ENCODE measurements around the gene IFNAR2. TPM values are rescaled to one million over a fixed set of nuclear protein-coding genes. Genes with fewer than 3 reads are reported as not detected.
"Not testable (repeated sequence)": the region's sequence is repeated elsewhere in the genome, so short reads cannot be mapped to it uniquely, and the experiment has no call there.

Gene IFNAR2
- polyA plus RNA-seq, 1 donor from 2014 or later: 57.2 TPM

- Mint-ChIP-seq H3K27me3 (no peaks in the 10 kb centered on the region), H3K4me1 (peaks cover 35 to 39% (median 36%) of the 10 kb centered on the region in 3 donors), H3K4me3 (peak overlapping the region in 3 of 4 donors; percentile 56 to 86 (median 64))
Observed at GRCh38 chr21:33206771-33207281, 22.9 kb upstream of the IFNAR2 start.

GRCh38 chr21:33207449-33208149, 22.1 kb upstream of the IFNAR2 start:
- Mint-ChIP-seq H3K9me3 (peaks cover 0 to 4% (median 0%) of the 10 kb centered on the region in 3 donors), H3K27me3 (no peaks in the 10 kb centered on the region), H3K4me1 (peaks cover 42 to 45% (median 43%) of the 10 kb centered on the region in 3 donors), H3K36me3 (peaks cover 6% of the 10 kb centered on the region), H3K4me3 (peak overlapping the region; percentile 35 to 86 (median 68)), H3K27ac (peak overlapping the region in 2 of 3 donors; percentile 59 to 80)

More at GRCh38 chr21:33206771-33207281, 22.9 kb upstream of the IFNAR2 start:
- H3K9me3 Mint-ChIP-seq: peaks cover 0 to 3% (median 0%) of the 10 kb centered on the region in 3 donors
- peak overlapping the region; percentile 51 to 80 (median 59) for H3K27ac Mint-ChIP-seq
- peaks cover 6% of the 10 kb centered on the region for H3K36me3 Mint-ChIP-seq

- H3K9me3 Mint-ChIP-seq: peaks cover 0 to 4% (median 0%) of the 10 kb centered on the region in 3 donors
- no peak overlapping the region for H3K27ac Mint-ChIP-seq
- H3K27me3 Mint-ChIP-seq: peaks cover 1% of the 10 kb centered on the region
- H3K4me1 Mint-ChIP-seq: peaks cover 48 to 50% (median 49%) of the 10 kb centered on the region in 3 donors
- H3K4me3 Mint-ChIP-seq: peak overlapping the region in 1 of 4 donors; percentile 64
- H3K36me3 Mint-ChIP-seq: peaks cover 8% of the 10 kb centered on the region
Observed at GRCh38 chr21:33208534-33208933, 21.2 kb upstream of the IFNAR2 start.

- H3K4me3 Mint-ChIP-seq: no peak overlapping the region
- peaks cover 0 to 4% (median 0%) of the 10 kb centered on the region in 3 donors for H3K9me3 Mint-ChIP-seq
Observed at GRCh38 chr21:33211305-33211704, 18.4 kb upstream of the IFNAR2 start.

GRCh38 chr21:33211732-33212131, 18.0 kb upstream of the IFNAR2 start:
- peaks cover 8% of the 10 kb centered on the region for H3K36me3 Mint-ChIP-seq
- H3K9me3 Mint-ChIP-seq: peaks cover 0 to 4% (median under 1%) of the 10 kb centered on the region in 3 donors
- H3K4me3 Mint-ChIP-seq: no peak overlapping the region
- peaks cover 1% of the 10 kb centered on the region for H3K27me3 Mint-ChIP-seq
- H3K27ac Mint-ChIP-seq: no peak overlapping the region
- peaks cover 53 to 55% (median 54%) of the 10 kb centered on the region in 3 donors for H3K4me1 Mint-ChIP-seq

More at GRCh38 chr21:33211305-33211704, 18.4 kb upstream of the IFNAR2 start:
- H3K4me1 Mint-ChIP-seq: peaks cover 51 to 53% (median 53%) of the 10 kb centered on the region in 3 donors
- H3K36me3 Mint-ChIP-seq: peaks cover 8% of the 10 kb centered on the region
- peak overlapping the region in 1 of 3 donors; percentile 10 for H3K27ac Mint-ChIP-seq
- H3K27me3 Mint-ChIP-seq: peaks cover 1% of the 10 kb centered on the region

GRCh38 chr21:33212159-33212851, 17.4 kb upstream of the IFNAR2 start:
- peak overlapping the region in 1 of 3 donors; percentile 69 for H3K27ac Mint-ChIP-seq
- peak overlapping the region in 1 of 4 donors; percentile 47 for H3K4me3 Mint-ChIP-seq
- H3K9me3 Mint-ChIP-seq: peaks cover 0 to 4% (median 2%) of the 10 kb centered on the region in 3 donors
- H3K36me3 Mint-ChIP-seq: peaks cover 8% of the 10 kb centered on the region
- H3K4me1 Mint-ChIP-seq: peaks cover 52 to 54% (median 53%) of the 10 kb centered on the region in 3 donors
- peaks cover 1% of the 10 kb centered on the region for H3K27me3 Mint-ChIP-seq

- peaks cover 3% of the 10 kb centered on the region for H3K36me3 Mint-ChIP-seq
- H3K27ac Mint-ChIP-seq: peak overlapping the region in 2 of 3 donors; percentile 29 to 76
- H3K27me3 Mint-ChIP-seq: peaks cover 1% of the 10 kb centered on the region
- H3K4me3 Mint-ChIP-seq: peak overlapping the region in 2 of 4 donors; percentile 26 to 87
- peaks cover 0 to 2% (median 1%) of the 10 kb centered on the region in 3 donors for H3K9me3 Mint-ChIP-seq
- H3K4me1 Mint-ChIP-seq: peaks cover 46 to 50% (median 48%) of the 10 kb centered on the region in 3 donors
Observed at GRCh38 chr21:33214056-33214455, 15.7 kb upstream of the IFNAR2 start.

- H3K27ac Mint-ChIP-seq: peak overlapping the region; percentile 86 to 97 (median 91)
- peaks cover 0 to 2% (median 0%) of the 10 kb centered on the region in 3 donors for H3K9me3 Mint-ChIP-seq
- H3K27me3 Mint-ChIP-seq: peaks cover 1% of the 10 kb centered on the region
- H3K4me1 Mint-ChIP-seq: peaks cover 47 to 53% (median 51%) of the 10 kb centered on the region in 3 donors
- peaks cover 4% of the 10 kb centered on the region for H3K36me3 Mint-ChIP-seq
- H3K4me3 Mint-ChIP-seq: peak overlapping the region in 2 of 4 donors; percentile 19 to 67
Observed at GRCh38 chr21:33217138-33217520, 12.6 kb upstream of the IFNAR2 start.

- Mint-ChIP-seq H3K27ac (no peak overlapping the region), H3K27me3 (no peaks in the 10 kb centered on the region), H3K4me3 (no peak overlapping the region), H3K4me1 (peaks cover 38 to 39% (median 38%) of the 10 kb centered on the region in 3 donors), H3K9me3 (peaks cover 0 to 2% (median 0%) of the 10 kb centered on the region in 3 donors), H3K36me3 (peaks cover 2% of the 10 kb centered on the region)
Observed at GRCh38 chr21:33219300-33219699, 10.4 kb upstream of the IFNAR2 start.

- Mint-ChIP-seq H3K9me3 (peaks cover 0 to 2% (median 0%) of the 10 kb centered on the region in 3 donors), H3K36me3 (peaks cover 2% of the 10 kb centered on the region), H3K27ac (no peak overlapping the region), H3K4me3 (no peak overlapping the region), H3K4me1 (peaks cover 34 to 35% (median 35%) of the 10 kb centered on the region in 3 donors), H3K27me3 (no peaks in the 10 kb centered on the region)
Observed at GRCh38 chr21:33219954-33220353, 9.8 kb upstream of the IFNAR2 start.

GRCh38 chr21:33225376-33225775, 4.4 kb upstream of the IFNAR2 start:
- not testable (repeated sequence) for H3K4me3 Mint-ChIP-seq, H3K9me3 Mint-ChIP-seq, H3K27me3 Mint-ChIP-seq, H3K27ac Mint-ChIP-seq, H3K36me3 Mint-ChIP-seq
- peaks cover 7 to 12% (median 8%) of the 10 kb centered on the region in 3 donors for H3K4me1 Mint-ChIP-seq

- Mint-ChIP-seq H3K9me3 (no peaks in the 10 kb centered on the region), H3K4me1 (peaks cover 21 to 33% (median 24%) of the 10 kb centered on the region in 3 donors), H3K27me3 (peaks cover 3% of the 10 kb centered on the region), H3K36me3 (peaks cover 4% of the 10 kb centered on the region), H3K4me3 (peak overlapping the region in 2 of 4 donors; percentile 49 to 90), H3K27ac (peak overlapping the region in 1 of 3 donors; percentile 29)
Observed at GRCh38 chr21:33228455-33228854, 1.3 kb upstream of the IFNAR2 start.

GRCh38 chr21:33229099-33229783, 497 bp upstream of the IFNAR2 start:
- Mint-ChIP-seq H3K36me3 (peaks cover 4% of the 10 kb centered on the region), H3K4me3 (peak overlapping the region; percentile 84 to 94 (median 91)), H3K9me3 (no peaks in the 10 kb centered on the region), H3K27ac (peak overlapping the region; percentile 66 to 97 (median 91)), H3K27me3 (peaks cover 3% of the 10 kb centered on the region), H3K4me1 (peaks cover 26 to 34% (median 26%) of the 10 kb centered on the region in 3 donors)
